ENCODE data around the gene XRCC5.

GRCh38 chr2:216103213-216103612 is 5.9 kb upstream of the XRCC5 start:
- TF ChIP-seq POLR2A (IDR thresholded peaks at IDR 0.05; ENCODE audit: control extremely low read depth in 1 of 2, low read depth in 2 of 2, low read length in 2 of 2) (no peak), EP300 (IDR thresholded peaks at IDR 0.05; ENCODE audit: borderline replicate concordance in 1 of 2, low read depth in 2 of 2, low read length in 2 of 2) (no peak)

Measured in H1 (cell line).